ENCODE data around the gene TBC1D9. TPM values are rescaled to one million over a fixed set of nuclear protein-coding genes. Genes with fewer than 3 reads are reported as not detected.

TBC1D9 gene
- total and polyA plus RNA-seq, 2 of the 13 experiments (the other 11 are each of a cell fraction or from before 2014, with no cell fraction given): 11.9 to 12.2 TPM

DNA sequence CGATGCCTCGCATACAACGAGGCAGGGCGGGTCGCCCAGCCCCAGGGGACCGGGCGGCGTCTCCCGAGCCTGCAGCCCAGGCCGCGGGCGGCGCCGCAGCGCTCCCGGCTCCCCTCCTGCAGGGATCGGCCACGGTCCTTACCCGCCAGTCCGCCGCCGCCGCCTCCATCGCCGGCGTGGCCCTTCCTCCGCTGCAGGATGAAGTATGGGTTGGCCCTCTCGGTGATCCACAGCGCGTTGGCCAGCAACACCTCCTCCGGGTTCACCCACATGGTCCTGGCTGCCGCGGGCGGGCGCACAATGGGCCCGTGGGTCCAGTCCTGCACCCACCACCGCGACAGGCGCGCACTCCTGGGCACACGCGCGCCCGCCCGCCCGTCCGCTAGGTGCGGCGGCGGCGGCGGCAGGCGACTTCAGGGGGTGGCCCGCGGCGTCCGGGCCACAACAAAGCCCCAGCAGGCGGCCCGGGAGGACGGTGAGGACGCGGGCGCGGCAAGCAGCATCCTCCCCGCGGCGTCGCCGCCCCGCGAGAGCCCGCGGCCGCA lies 339 bp downstream of the TBC1D9 start (continued):
- TF ChIP-seq, protein P1, sequence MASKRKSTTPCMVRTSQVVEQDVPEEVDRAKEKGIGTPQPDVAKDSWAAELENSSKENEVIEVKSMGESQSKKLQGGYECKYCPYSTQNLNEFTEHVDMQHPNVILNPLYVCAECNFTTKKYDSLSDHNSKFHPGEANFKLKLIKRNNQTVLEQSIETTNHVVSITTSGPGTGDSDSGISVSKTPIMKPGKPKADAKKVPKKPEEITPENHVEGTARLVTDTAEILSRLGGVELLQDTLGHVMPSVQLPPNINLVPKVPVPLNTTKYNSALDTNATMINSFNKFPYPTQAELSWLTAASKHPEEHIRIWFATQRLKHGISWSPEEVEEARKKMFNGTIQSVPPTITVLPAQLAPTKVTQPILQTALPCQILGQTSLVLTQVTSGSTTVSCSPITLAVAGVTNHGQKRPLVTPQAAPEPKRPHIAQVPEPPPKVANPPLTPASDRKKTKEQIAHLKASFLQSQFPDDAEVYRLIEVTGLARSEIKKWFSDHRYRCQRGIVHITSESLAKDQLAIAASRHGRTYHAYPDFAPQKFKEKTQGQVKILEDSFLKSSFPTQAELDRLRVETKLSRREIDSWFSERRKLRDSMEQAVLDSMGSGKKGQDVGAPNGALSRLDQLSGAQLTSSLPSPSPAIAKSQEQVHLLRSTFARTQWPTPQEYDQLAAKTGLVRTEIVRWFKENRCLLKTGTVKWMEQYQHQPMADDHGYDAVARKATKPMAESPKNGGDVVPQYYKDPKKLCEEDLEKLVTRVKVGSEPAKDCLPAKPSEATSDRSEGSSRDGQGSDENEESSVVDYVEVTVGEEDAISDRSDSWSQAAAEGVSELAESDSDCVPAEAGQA (IDR thresholded peaks at IDR 0.05; ENCODE audit: low read depth): no peak
- TF ChIP-seq, protein P1 (CRISPR knock-in tag; IDR thresholded peaks at IDR 0.05; ENCODE audit: borderline replicate concordance): 0 out of 2 replicates have a peak, but pooled peaks have one; percentile 21
- TF ChIP-seq FOXK1 (CRISPR knock-in tag; IDR thresholded peaks at IDR 0.05; ENCODE audit: borderline replicate concordance, low read depth): no peak
- no peak for TF ChIP-seq ZNF703 (CRISPR knock-in tag; IDR thresholded peaks at IDR 0.05; ENCODE audit: borderline replicate concordance)
- TF ChIP-seq, protein P2, sequence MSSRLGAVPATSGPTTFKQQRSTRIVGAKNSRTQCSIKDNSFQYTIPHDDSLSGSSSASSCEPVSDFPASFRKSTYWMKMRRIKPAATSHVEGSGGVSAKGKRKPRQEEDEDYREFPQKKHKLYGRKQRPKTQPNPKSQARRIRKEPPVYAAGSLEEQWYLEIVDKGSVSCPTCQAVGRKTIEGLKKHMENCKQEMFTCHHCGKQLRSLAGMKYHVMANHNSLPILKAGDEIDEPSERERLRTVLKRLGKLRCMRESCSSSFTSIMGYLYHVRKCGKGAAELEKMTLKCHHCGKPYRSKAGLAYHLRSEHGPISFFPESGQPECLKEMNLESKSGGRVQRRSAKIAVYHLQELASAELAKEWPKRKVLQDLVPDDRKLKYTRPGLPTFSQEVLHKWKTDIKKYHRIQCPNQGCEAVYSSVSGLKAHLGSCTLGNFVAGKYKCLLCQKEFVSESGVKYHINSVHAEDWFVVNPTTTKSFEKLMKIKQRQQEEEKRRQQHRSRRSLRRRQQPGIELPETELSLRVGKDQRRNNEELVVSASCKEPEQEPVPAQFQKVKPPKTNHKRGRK (CRISPR knock-in tag; IDR thresholded peaks at IDR 0.05): no peak
- TF ChIP-seq, protein P3, sequence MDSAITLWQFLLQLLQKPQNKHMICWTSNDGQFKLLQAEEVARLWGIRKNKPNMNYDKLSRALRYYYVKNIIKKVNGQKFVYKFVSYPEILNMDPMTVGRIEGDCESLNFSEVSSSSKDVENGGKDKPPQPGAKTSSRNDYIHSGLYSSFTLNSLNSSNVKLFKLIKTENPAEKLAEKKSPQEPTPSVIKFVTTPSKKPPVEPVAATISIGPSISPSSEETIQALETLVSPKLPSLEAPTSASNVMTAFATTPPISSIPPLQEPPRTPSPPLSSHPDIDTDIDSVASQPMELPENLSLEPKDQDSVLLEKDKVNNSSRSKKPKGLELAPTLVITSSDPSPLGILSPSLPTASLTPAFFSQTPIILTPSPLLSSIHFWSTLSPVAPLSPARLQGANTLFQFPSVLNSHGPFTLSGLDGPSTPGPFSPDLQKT (CRISPR knock-in tag; IDR thresholded peaks at IDR 0.05; ENCODE audit: borderline replicate concordance): no peak
- TF ChIP-seq, protein P4, sequence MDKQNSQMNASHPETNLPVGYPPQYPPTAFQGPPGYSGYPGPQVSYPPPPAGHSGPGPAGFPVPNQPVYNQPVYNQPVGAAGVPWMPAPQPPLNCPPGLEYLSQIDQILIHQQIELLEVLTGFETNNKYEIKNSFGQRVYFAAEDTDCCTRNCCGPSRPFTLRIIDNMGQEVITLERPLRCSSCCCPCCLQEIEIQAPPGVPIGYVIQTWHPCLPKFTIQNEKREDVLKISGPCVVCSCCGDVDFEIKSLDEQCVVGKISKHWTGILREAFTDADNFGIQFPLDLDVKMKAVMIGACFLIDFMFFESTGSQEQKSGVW (CRISPR knock-in tag; IDR thresholded peaks at IDR 0.05; ENCODE audit: borderline replicate concordance): no peak
- no peak for TF ChIP-seq ZNF234 (CRISPR knock-in tag; conservative IDR thresholded peaks at IDR 0.05)
- peak; percentile 8; the same call in 1 of the 2 replicates for TF ChIP-seq HOXA5 (CRISPR knock-in tag; IDR thresholded peaks at IDR 0.05)
- no peak for TF ChIP-seq ETV5 (CRISPR knock-in tag; IDR thresholded peaks at IDR 0.05; ENCODE audit: borderline replicate concordance)
- TF ChIP-seq STAG1 (CRISPR knock-in tag; IDR thresholded peaks at IDR 0.05): no peak
- no peak for TF ChIP-seq PHF8 (CRISPR knock-in tag; IDR thresholded peaks at IDR 0.05)
- TF ChIP-seq, protein P5, sequence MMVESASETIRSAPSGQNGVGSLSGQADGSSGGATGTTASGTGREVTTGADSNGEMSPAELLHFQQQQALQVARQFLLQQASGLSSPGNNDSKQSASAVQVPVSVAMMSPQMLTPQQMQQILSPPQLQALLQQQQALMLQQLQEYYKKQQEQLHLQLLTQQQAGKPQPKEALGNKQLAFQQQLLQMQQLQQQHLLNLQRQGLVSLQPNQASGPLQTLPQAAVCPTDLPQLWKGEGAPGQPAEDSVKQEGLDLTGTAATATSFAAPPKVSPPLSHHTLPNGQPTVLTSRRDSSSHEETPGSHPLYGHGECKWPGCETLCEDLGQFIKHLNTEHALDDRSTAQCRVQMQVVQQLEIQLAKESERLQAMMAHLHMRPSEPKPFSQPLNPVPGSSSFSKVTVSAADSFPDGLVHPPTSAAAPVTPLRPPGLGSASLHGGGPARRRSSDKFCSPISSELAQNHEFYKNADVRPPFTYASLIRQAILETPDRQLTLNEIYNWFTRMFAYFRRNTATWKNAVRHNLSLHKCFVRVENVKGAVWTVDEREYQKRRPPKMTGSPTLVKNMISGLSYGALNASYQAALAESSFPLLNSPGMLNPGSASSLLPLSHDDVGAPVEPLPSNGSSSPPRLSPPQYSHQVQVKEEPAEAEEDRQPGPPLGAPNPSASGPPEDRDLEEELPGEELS (CRISPR knock-in tag; IDR thresholded peaks at IDR 0.05): no peak
- TF ChIP-seq HNF4G (IDR thresholded peaks at IDR 0.05; ENCODE audit: borderline replicate concordance, low read depth, low read length): no peak
- no peak for TF ChIP-seq HNF4G (CRISPR knock-in tag; IDR thresholded peaks at IDR 0.05; ENCODE audit: borderline replicate concordance, low read depth)
- no peak for TF ChIP-seq MAF1 (CRISPR knock-in tag; IDR thresholded peaks at IDR 0.05; ENCODE audit: borderline replicate concordance)
- no peak for TF ChIP-seq SRSF4 (IDR thresholded peaks at IDR 0.05; ENCODE audit: low read depth, low read length, poor library complexity, severe bottlenecking)
- TF ChIP-seq RFX5 (IDR thresholded peaks at IDR 0.05; ENCODE audit: low read depth, low read length): no peak

Measured in HepG2 (cell line).